Testis (tissue), 2 donors: ENCODE results near the gene FBXO41.

Experiments used
- CTCF ChIP-seq, 3 experiments: fragments of 450-650 bp in 2 of 3; fragments of 200-600 bp in 1 of 3; sonication (generic) in 1 of 3; IDR thresholded peaks; one replicate each; pipeline ENCODE4 v1.5.1; 2016 to 2019; ENCODE audit warnings: antibody characterized with exemption in 3 of 3, mild to moderate bottlenecking in 2 of 3, moderate library complexity in 1 of 3
- POLR2A ChIP-seq: fragments of 450-650 bp; IDR thresholded peaks from one replicate; pipeline ENCODE4 v1.6.1; 2017; ENCODE audit warnings: antibody characterized with exemption, mild to moderate bottlenecking, moderate library complexity

GRCh38 chr2:73294239-73294638 is 10.0 kb upstream of the FBXO41 start:
- TF ChIP-seq CTCF (IDR thresholded peaks at IDR 0.05) (no peak), POLR2A (no peak)
